Ascending aorta (tissue), 2 donors: ENCODE data around the gene EMC10. TPM values are rescaled to one million over a fixed set of nuclear protein-coding genes. Genes with fewer than 3 reads are reported as not detected.
"Not testable (repeated sequence)": the region's sequence is repeated elsewhere in the genome, so short reads cannot be mapped to it uniquely, and the experiment has no call there.

Source experiments
- DNase-seq, 2 donors: peaks; one replicate each; pipeline ENCODE4 v3.0.0-alpha.2; 2019; ENCODE audit warnings: low spot score in 2 of 2
- H3K27ac ChIP-seq, 2 donors: fragments of 200-600 bp; sonication (generic); one replicate each; pipeline ENCODE4 v1.5.1; 2016 to 2017; ENCODE audit warnings: mild to moderate bottlenecking in 1 of 2
- H3K27me3 ChIP-seq: fragments of 200-600 bp; sonication (generic); one replicate; pipeline ENCODE4 v1.5.1; 2017
- H3K36me3 ChIP-seq, 2 donors: fragments of 200-600 bp; sonication (generic); one replicate each; pipeline ENCODE4 v1.5.1; 2016
- H3K4me1 ChIP-seq, 2 donors: fragments of 200-600 bp; sonication (generic); one replicate each; pipeline ENCODE4 v1.5.1; 2016 to 2017; ENCODE audit warnings: mild to moderate bottlenecking in 1 of 2
- H3K4me3 ChIP-seq, 2 donors: fragments of 200-600 bp; sonication (generic); one replicate each; pipeline ENCODE4 v1.5.1; 2016 to 2017; ENCODE audit warnings: mild to moderate bottlenecking in 1 of 2
- H3K9me3 ChIP-seq, 2 donors: fragments of 200-600 bp; sonication (generic); one replicate each; pipeline ENCODE4 v1.5.1; 2016
- CTCF ChIP-seq, 3 experiments: fragments of 200-600 bp in 2 of 3; fragments of 450-650 bp in 1 of 3; sonication (generic) in 2 of 3; IDR thresholded peaks; one replicate each; pipeline ENCODE4 v1.5.1; 2016 to 2019; ENCODE audit warnings: antibody characterized with exemption in 3 of 3, mild to moderate bottlenecking in 1 of 3, moderate library complexity in 1 of 3
- intact Hi-C: fragments of 100-400 bp; cut with DNase I; formaldehyde crosslinking; loops from one replicate; pipeline ENCODE4 v1.15.1; 2023
- total RNA-seq: library from RNA; depleted of rRNA; stranded (reverse); fragments of >200 nt; gene quantifications from one replicate; pipeline ENCODE4 v1.1.0, GENCODE V29; 2016

Gene EMC10
- total RNA-seq, 1 donor from 2014 or later: 87.9 TPM

DNA sequence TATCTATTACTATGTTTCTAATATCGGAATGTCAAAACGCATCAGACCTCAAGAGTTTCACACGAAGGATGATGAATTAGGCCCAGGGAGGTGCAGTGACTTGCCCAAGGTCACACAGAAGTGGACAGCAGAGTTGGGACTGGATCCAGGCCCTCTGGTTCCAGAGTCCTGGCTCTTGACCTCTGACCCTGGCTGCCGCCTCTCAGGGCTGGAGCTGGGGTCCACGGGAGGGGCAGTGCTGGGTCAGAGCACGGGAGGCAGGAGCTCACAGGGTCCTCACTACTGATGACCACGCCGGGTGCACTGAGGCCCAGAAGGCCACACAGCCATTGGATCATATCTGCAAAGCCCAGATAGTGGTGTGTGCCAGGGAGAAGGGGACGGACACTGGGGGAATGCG lies 46.6 kb downstream of the EMC10 start:
- no peaks in the 10 kb centered on the region for H3K4me1 ChIP-seq
- H3K4me3 ChIP-seq: no peak overlapping the region
- H3K27ac ChIP-seq: no peak overlapping the region
- no peaks in the 10 kb centered on the region for H3K36me3 ChIP-seq
- no peaks in the 10 kb centered on the region for H3K27me3 ChIP-seq
- intact Hi-C loops: no loop called here
- DNase-seq: no peak
- H3K9me3 ChIP-seq: no peaks in the 10 kb centered on the region
- TF ChIP-seq CTCF (IDR thresholded peaks at IDR 0.05): no peak

GRCh38 chr19:50528052-50528451 lies 51.7 kb downstream of the EMC10 start:
- H3K27ac ChIP-seq, H3K9me3 ChIP-seq, H3K4me3 ChIP-seq, intact Hi-C loops, H3K36me3 ChIP-seq, DNase-seq, H3K4me1 ChIP-seq, H3K27me3 ChIP-seq: not testable (repeated sequence)

DNA sequence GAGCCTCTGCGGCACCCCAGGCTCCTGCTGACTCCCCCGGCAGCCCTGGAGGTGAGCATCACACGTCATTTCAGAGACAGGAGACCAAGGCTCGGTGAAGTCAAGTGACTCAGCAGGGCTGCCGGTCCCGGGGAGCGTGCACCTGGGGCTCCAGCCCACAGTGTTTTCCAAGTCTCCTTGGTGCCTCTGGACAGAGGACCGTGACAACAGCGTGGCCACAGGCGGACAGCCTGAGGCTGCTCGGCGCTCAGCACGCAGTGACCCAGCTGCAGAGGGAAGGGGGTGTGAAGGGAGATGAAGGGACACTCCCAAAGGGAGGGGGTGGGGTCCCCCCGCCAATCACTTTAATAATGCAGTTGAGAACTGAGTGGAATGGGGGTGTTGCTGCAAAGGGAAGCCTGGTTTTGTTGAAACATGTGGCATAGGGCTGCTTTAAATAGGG lies 54.9 kb downstream of the EMC10 start:
- Histone ChIP-seq H3K27me3 (no peaks in the 10 kb centered on the region), H3K4me1 (no peaks in the 10 kb centered on the region), H3K4me3 (no peak overlapping the region), H3K36me3 (no peaks in the 10 kb centered on the region), H3K27ac (no peak overlapping the region), H3K9me3 (peaks cover 0 to 11% of the 10 kb centered on the region in 2 donors)
- intact Hi-C loops: no loop called here
- no peak for DNase-seq
- TF ChIP-seq CTCF (IDR thresholded peaks at IDR 0.05): no peak

- intact Hi-C loops: no loop called here
- no peaks in the 10 kb centered on the region for H3K27me3 ChIP-seq
- no peak for TF ChIP-seq CTCF (IDR thresholded peaks at IDR 0.05)
- no peak for DNase-seq
- H3K9me3 ChIP-seq: peaks cover 0 to 11% of the 10 kb centered on the region in 2 donors
- H3K36me3 ChIP-seq: no peaks in the 10 kb centered on the region
- H3K4me3 ChIP-seq: no peak overlapping the region
- no peak overlapping the region for H3K27ac ChIP-seq
- H3K4me1 ChIP-seq: no peaks in the 10 kb centered on the region
These were observed 56.6 kb downstream of the EMC10 start for GRCh38 chr19:50532952-50533351.

DNA sequence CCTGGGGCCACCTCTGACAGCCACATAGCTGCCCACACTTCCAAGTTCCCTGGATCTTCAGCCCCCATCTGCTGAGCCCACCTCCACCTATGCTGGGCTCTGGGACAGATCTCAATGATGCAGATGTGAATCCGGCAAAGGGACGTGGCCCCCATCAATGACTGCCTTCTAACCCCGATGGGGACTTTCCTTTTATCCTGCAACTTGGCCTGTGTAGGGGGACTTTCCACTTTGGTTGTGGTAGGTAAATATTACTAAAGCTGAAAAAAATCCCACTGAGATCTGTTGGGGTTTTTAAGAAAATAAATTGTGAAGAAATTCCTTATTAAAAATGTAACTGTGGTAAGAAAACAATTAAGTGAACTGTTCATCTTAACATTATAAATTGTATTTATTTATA lies 58.2 kb downstream of the EMC10 start:
- Histone ChIP-seq H3K36me3 (no peaks in the 10 kb centered on the region), H3K27ac (no peak overlapping the region), H3K4me1 (no peaks in the 10 kb centered on the region), H3K27me3 (no peaks in the 10 kb centered on the region), H3K9me3 (peaks cover 0 to 11% of the 10 kb centered on the region in 2 donors), H3K4me3 (no peak overlapping the region)
- no peak for DNase-seq
- intact Hi-C loops: no loop called here
- TF ChIP-seq CTCF (IDR thresholded peaks at IDR 0.05): no peak

GRCh38 chr19:50535672-50536187 lies 59.4 kb downstream of the EMC10 start:
- H3K9me3 ChIP-seq: peaks cover 0 to 11% of the 10 kb centered on the region in 2 donors
- TF ChIP-seq CTCF (IDR thresholded peaks at IDR 0.05): no peak
- intact Hi-C loops: no loop called here
- H3K4me3 ChIP-seq: no peak overlapping the region
- no peak overlapping the region for H3K27ac ChIP-seq
- no peaks in the 10 kb centered on the region for H3K4me1 ChIP-seq
- H3K27me3 ChIP-seq: no peaks in the 10 kb centered on the region
- no peak for DNase-seq
- H3K36me3 ChIP-seq: no peaks in the 10 kb centered on the region
